ENCODE data around the gene COMMD6. TPM values are rescaled to one million over a fixed set of nuclear protein-coding genes. Genes with fewer than 3 reads are reported as not detected.

The COMMD6 gene
- total and polyA plus RNA-seq, 11 donors = 19.8 to 155 (median 126) TPM

- no peak overlapping the region for H3K4me3 ChIP-seq
- intact Hi-C loops (cut with DNase I) = loop anchor here in 6 of 10 donors (5.0 to 10.0 kb wide), 4 partner anchors 47 to 59 kb away; partner anchors contain the start of genes COMMD6 (in 4 of the 6) and UCHL3 (in 1 of the 6)
- no peaks in the 10 kb centered on the region for H3K36me3 ChIP-seq
- H3K9me3 ChIP-seq = no peaks in the 10 kb centered on the region
- H3K27me3 ChIP-seq = peaks cover 0 to 7% (median 0%) of the 10 kb centered on the region in 9 donors
- peaks cover 0 to 12% (median 5%) of the 10 kb centered on the region in 12 donors for H3K4me1 ChIP-seq
- 91 to 95% (median 92%) methylated on average over 1 of the region's 1 CpG for WGBS, 4 donors
- no peak for TF ChIP-seq CTCF (IDR thresholded peaks at IDR 0.05)
- TF ChIP-seq POLR2A (IDR thresholded peaks at IDR 0.05) = no peak
- no peak overlapping the region for H3K27ac ChIP-seq
- DNase-seq (no peak), ATAC-seq (no peak)
These were observed 52.2 kb downstream of the COMMD6 start for GRCh38 chr13:75485286-75486062.

GRCh38 chr13:75482820-75483079 lies 54.9 kb downstream of the COMMD6 start:
- WGBS, 4 donors = 0 to 2% (median 1%) methylated on average over 1 of the region's 1 CpG
- ATAC-seq = no peak

GRCh38 chr13:75482070-75482819 lies 55.4 kb downstream of the COMMD6 start, which contains the start of gene TBC1D4:
Gene TBC1D4, minus strand, starts transcription at chr13:75482169. Its CDS starts 402 bp downstream, at chr13:75481767.
- peak; percentile 84 to 91 (median 88) for ATAC-seq
- Histone ChIP-seq H3K36me3 (no peaks in the 10 kb centered on the region), H3K4me1 (peaks cover 0 to 27% (median 11%) of the 10 kb centered on the region in 12 donors), H3K4me3 (peak within 1 kb of the TSS; percentile 80 to 95 (median 89)), H3K27me3 (peaks cover 0 to 7% (median 0%) of the 10 kb centered on the region in 9 donors), H3K27ac (peak within 1 kb of the TSS; percentile 58 to 96 (median 89)), H3K9me3 (no peaks in the 10 kb centered on the region)
- peak in 1 of 2 donors; percentile 71 for TF ChIP-seq POLR2A (IDR thresholded peaks at IDR 0.05)
- TF ChIP-seq CTCF (IDR thresholded peaks at IDR 0.05) = peak; percentile 60 to 94 (median 84)
- intact Hi-C loops (cut with DNase I) = loop anchor here (1.0 to 10.0 kb wide), 9 partner anchors 53 to 115 kb away; partner anchors contain the start of genes COMMD6 (in 3 of the 10) and UCHL3 (in 3 of the 10)
- 0% methylated on average over 37 to 58 of the region's 58 CpGs for WGBS, 4 donors
- DNase-seq = peak; percentile 86 to 92 (median 89)

More at GRCh38 chr13:75482820-75483079, 54.9 kb downstream of the COMMD6 start:
- DNase-seq = no peak
- H3K4me3 ChIP-seq = peak overlapping the region; percentile 80 to 95 (median 89)
- H3K27ac ChIP-seq = peak overlapping the region; percentile 58 to 96 (median 89)
- no peaks in the 10 kb centered on the region for H3K36me3 ChIP-seq
- H3K9me3 ChIP-seq = no peaks in the 10 kb centered on the region
- intact Hi-C loops (cut with DNase I) = loop anchor here (1.0 to 10.0 kb wide), 9 partner anchors 52 to 115 kb away; partner anchors contain the start of genes COMMD6 (in 3 of the 10) and UCHL3 (in 3 of the 10)
- H3K4me1 ChIP-seq = peaks cover 0 to 23% (median 7%) of the 10 kb centered on the region in 12 donors
- TF ChIP-seq CTCF (IDR thresholded peaks at IDR 0.05) = peak in 1 of 12 donors; percentile 7
- no peak for TF ChIP-seq POLR2A (IDR thresholded peaks at IDR 0.05)
- peaks cover 0 to 7% (median 0%) of the 10 kb centered on the region in 9 donors for H3K27me3 ChIP-seq

Measured in heart left ventricle (tissue), 16 donors.